WTC11 (cell line): ENCODE results near the gene OR10AG1.

Experiments
- CREM ChIP-seq: sonication (generic); formaldehyde crosslinking; IDR thresholded peaks from 2 replicates; pipeline ENCODE4 v1.8.1; 2022; ENCODE audit warnings: mild to moderate bottlenecking, missing genetic modification reagents, moderate library complexity
- CTCF ChIP-seq: fragments of 200-600 bp; IDR thresholded peaks from 2 replicates; pipeline ENCODE4 v1.8.0; 2022; ENCODE audit warnings: antibody characterized with exemption
- FOXK1 ChIP-seq: sonication (generic); formaldehyde crosslinking; IDR thresholded peaks from 2 replicates; pipeline ENCODE4 v1.8.0; 2022; ENCODE audit warnings: mild to moderate bottlenecking, moderate library complexity, missing genetic modification reagents
- JUN ChIP-seq: sonication (generic); formaldehyde crosslinking; IDR thresholded peaks from 2 replicates; pipeline ENCODE4 v1.8.0; 2023; ENCODE audit warnings: mild to moderate bottlenecking, missing genetic modification reagents

- no peak for TF ChIP-seq FOXK1 (CRISPR knock-in tag)
- no peak for TF ChIP-seq JUN (CRISPR knock-in tag)
- no peak for TF ChIP-seq CTCF
- no peak for TF ChIP-seq CREM (CRISPR knock-in tag)
Measured at GRCh38 chr11:55967914-55968313, 1.8 kb downstream of the OR10AG1 start.
